Measurements from ENCODE around the gene NTNG1. TPM values are rescaled to one million over a fixed set of nuclear protein-coding genes. Genes with fewer than 3 reads are reported as not detected.

Gene NTNG1
- total RNA-seq, 1 donor from 2014 or later: not detected

- H3K4me1 ChIP-seq: no peaks in the 10 kb centered on the region
- H3K4me3 ChIP-seq: no peak overlapping the region
- H3K27me3 ChIP-seq: no peaks in the 10 kb centered on the region
- H3K27ac ChIP-seq: no peak overlapping the region
- intact Hi-C loops (cut with DNase I): no loop called here
- H3K36me3 ChIP-seq: no peaks in the 10 kb centered on the region
- DNase-seq (ENCODE audit: low spot score in 2 of 2): no peak
- H3K9me3 ChIP-seq: no peaks in the 10 kb centered on the region
- TF ChIP-seq CTCF (IDR thresholded peaks at IDR 0.05): no peak
Observed at GRCh38 chr1:107309962-107310361, 169.1 kb downstream of the NTNG1 start.

GRCh38 chr1:107315652-107316051 is 174.8 kb downstream of the NTNG1 start:
- DNase-seq (ENCODE audit: low spot score in 2 of 2): no peak
- Histone ChIP-seq H3K27ac (no peak overlapping the region), H3K36me3 (no peaks in the 10 kb centered on the region), H3K4me3 (no peak overlapping the region), H3K27me3 (no peaks in the 10 kb centered on the region), H3K9me3 (no peaks in the 10 kb centered on the region), H3K4me1 (no peaks in the 10 kb centered on the region)
- TF ChIP-seq CTCF (IDR thresholded peaks at IDR 0.05): no peak
- intact Hi-C loops (cut with DNase I): no loop called here

GRCh38 chr1:107318932-107319331 is 178.1 kb downstream of the NTNG1 start:
- TF ChIP-seq CTCF (IDR thresholded peaks at IDR 0.05): no peak
- H3K27me3 ChIP-seq: no peaks in the 10 kb centered on the region
- H3K36me3 ChIP-seq: no peaks in the 10 kb centered on the region
- no peaks in the 10 kb centered on the region for H3K9me3 ChIP-seq
- intact Hi-C loops (cut with DNase I): no loop called here
- no peaks in the 10 kb centered on the region for H3K4me1 ChIP-seq
- DNase-seq (ENCODE audit: low spot score in 2 of 2): no peak
- H3K27ac ChIP-seq: no peak overlapping the region
- H3K4me3 ChIP-seq: no peak overlapping the region

- H3K4me3 ChIP-seq: no peak overlapping the region
- H3K4me1 ChIP-seq: no peaks in the 10 kb centered on the region
- no peaks in the 10 kb centered on the region for H3K9me3 ChIP-seq
- H3K27me3 ChIP-seq: no peaks in the 10 kb centered on the region
- intact Hi-C loops (cut with DNase I): no loop called here
- H3K36me3 ChIP-seq: no peaks in the 10 kb centered on the region
- DNase-seq (ENCODE audit: low spot score in 2 of 2): no peak
- no peak overlapping the region for H3K27ac ChIP-seq
- TF ChIP-seq CTCF (IDR thresholded peaks at IDR 0.05): no peak
Observed at GRCh38 chr1:107323784-107324183, 182.9 kb downstream of the NTNG1 start.

GRCh38 chr1:107326824-107327445 is 186.1 kb downstream of the NTNG1 start:
- no peak for DNase-seq (ENCODE audit: low spot score in 2 of 2)
- intact Hi-C loops (cut with DNase I): no loop called here
- Histone ChIP-seq H3K27me3 (no peaks in the 10 kb centered on the region), H3K9me3 (no peaks in the 10 kb centered on the region), H3K36me3 (no peaks in the 10 kb centered on the region), H3K4me3 (no peak overlapping the region), H3K27ac (no peak overlapping the region), H3K4me1 (no peaks in the 10 kb centered on the region)
- no peak for TF ChIP-seq CTCF (IDR thresholded peaks at IDR 0.05)

GRCh38 chr1:107327446-107327845 is 186.6 kb downstream of the NTNG1 start:
- no peaks in the 10 kb centered on the region for H3K36me3 ChIP-seq
- no peak for TF ChIP-seq CTCF (IDR thresholded peaks at IDR 0.05)
- DNase-seq (ENCODE audit: low spot score in 2 of 2): no peak

More at GRCh38 chr1:107327446-107327845, 186.6 kb downstream of the NTNG1 start:
- Histone ChIP-seq H3K27me3 (no peaks in the 10 kb centered on the region), H3K4me1 (no peaks in the 10 kb centered on the region), H3K9me3 (no peaks in the 10 kb centered on the region), H3K4me3 (no peak overlapping the region), H3K27ac (no peak overlapping the region)
- intact Hi-C loops (cut with DNase I): no loop called here

Measured in ascending aorta (tissue), 2 donors.